Neural progenitor cell (in vitro differentiated cells): ENCODE data around the gene RALGAPA1. TPM values are rescaled to one million over a fixed set of nuclear protein-coding genes. Genes with fewer than 3 reads are reported as not detected.

Source experiments
- DNase-seq: peaks from one replicate; pipeline ENCODE4 v3.0.0-alpha.2; 2016; ENCODE audit warnings: low spot score
- H2AFZ ChIP-seq: fragments of 200-600 bp; sonication (generic); replicated peaks from 2 replicates; pipeline ENCODE4 v1.6.1; 2016; ENCODE audit warnings: antibody characterized with exemption
- H3F3A ChIP-seq: fragments of 200-600 bp; sonication (generic); 2 replicates; pipeline ENCODE4 v1.6.1; 2016; ENCODE audit warnings: antibody characterized with exemption, low read depth
- H3K27ac ChIP-seq: fragments of 200-600 bp; sonication (generic); 2 replicates; pipeline ENCODE4 v1.5.1; 2016; ENCODE audit warnings: mild to moderate bottlenecking
- H3K27me3 ChIP-seq: fragments of 200-600 bp; sonication (generic); 2 replicates; pipeline ENCODE4 v1.6.1; 2016; ENCODE audit warnings: mild to moderate bottlenecking, moderate library complexity
- H3K36me3 ChIP-seq: fragments of 200-600 bp; sonication (generic); 2 replicates; pipeline ENCODE4 v1.5.1; 2016
- H3K4me1 ChIP-seq: fragments of 200-600 bp; sonication (generic); 2 replicates; pipeline ENCODE4 v1.6.1; 2016; ENCODE audit warnings: mixed run types
- H3K4me2 ChIP-seq: fragments of 200-600 bp; sonication (generic); 2 replicates; pipeline ENCODE4 v1.6.1; 2016
- H3K4me3 ChIP-seq: fragments of 200-600 bp; sonication (generic); 2 replicates; pipeline ENCODE4 v1.5.1; 2016
- H3K79me2 ChIP-seq: fragments of 200-600 bp; sonication (generic); 2 replicates; pipeline ENCODE4 v1.6.1; 2016; ENCODE audit warnings: low read depth
- H3K9ac ChIP-seq: fragments of 200-600 bp; sonication (generic); 2 replicates; pipeline ENCODE4 v1.6.1; 2016
- H3K9me3 ChIP-seq: fragments of 200-600 bp; sonication (generic); 2 replicates; pipeline ENCODE4 v1.5.1; 2016; ENCODE audit warnings: low read depth
- H4K20me1 ChIP-seq: fragments of 200-600 bp; sonication (generic); 2 replicates; pipeline ENCODE4 v1.6.1; 2016; ENCODE audit warnings: low read depth
- H3K27ac Mint-ChIP-seq: 3 replicates; pipeline ENCODE4 v1.8.0; 2021; ENCODE audit warnings: mixed read lengths
- H3K27me3 Mint-ChIP-seq: 2 replicates; pipeline ENCODE4 v1.8.0; 2022; ENCODE audit warnings: low read depth, mild to moderate bottlenecking, inconsistent platforms, moderate library complexity, mixed read lengths; ENCODE audit not compliant: insufficient read depth
- H3K36me3 Mint-ChIP-seq: 3 replicates; pipeline ENCODE4 v1.8.0; 2021; ENCODE audit warnings: mixed read lengths
- H3K4me1 Mint-ChIP-seq: 3 replicates; pipeline ENCODE4 v1.8.0; 2021; ENCODE audit warnings: mixed read lengths
- H3K4me3 Mint-ChIP-seq: 3 replicates; pipeline ENCODE4 v1.8.0; 2021; ENCODE audit warnings: mild to moderate bottlenecking, moderate library complexity, mixed read lengths
- H3K9me3 Mint-ChIP-seq: 3 replicates; pipeline ENCODE4 v1.8.0; 2020; ENCODE audit warnings: mixed read lengths
- CTCF ChIP-seq: fragments of 200-600 bp; sonication (generic); IDR thresholded peaks from 2 replicates; pipeline ENCODE4 v1.5.1; 2017; ENCODE audit warnings: antibody characterized with exemption, mild to moderate bottlenecking
- EZH2 ChIP-seq: fragments of 200-600 bp; sonication (generic); IDR thresholded peaks from 2 replicates; pipeline ENCODE4 v1.6.1; 2017; ENCODE audit warnings: antibody characterized with exemption, mild to moderate bottlenecking, moderate library complexity
- EZH2phosphoT487 ChIP-seq: fragments of 200-600 bp; sonication (generic); IDR thresholded peaks from 2 replicates; pipeline ENCODE4 v1.6.1; 2017; ENCODE audit warnings: antibody characterized with exemption
- total RNA-seq: library from RNA; depleted of rRNA; stranded (reverse); fragments of >200 nt; gene quantifications from 2 replicates; pipeline ENCODE4 v1.2.3, GENCODE V29; 2015; ENCODE audit warnings: low replicate concordance

RALGAPA1 gene
- total RNA-seq, 1 donor from 2014 or later, result 31.7 TPM

- H3K27me3 Mint-ChIP-seq, result no peaks in the 10 kb centered on the region
- H3K9ac ChIP-seq, result no peak overlapping the region
- no peaks in the 10 kb centered on the region for H3K79me2 ChIP-seq
- no peak overlapping the region for H3K27ac Mint-ChIP-seq
- no peaks in the 10 kb centered on the region for H3K4me1 Mint-ChIP-seq
- no peaks in the 10 kb centered on the region for H4K20me1 ChIP-seq
- H3K36me3 ChIP-seq, result no peaks in the 10 kb centered on the region
- TF ChIP-seq CTCF (no peak), EZH2phosphoT487 (no peak), EZH2 (no peak)
- H3K27ac ChIP-seq, result no peak overlapping the region
- no peaks in the 10 kb centered on the region for H3K4me1 ChIP-seq
- H3K4me2 ChIP-seq, result no peak overlapping the region
- H3F3A ChIP-seq, result no peaks in the 10 kb centered on the region
- H3K27me3 ChIP-seq, result peaks cover 15% of the 10 kb centered on the region
- DNase-seq, result no peak
- H3K36me3 Mint-ChIP-seq, result no peaks in the 10 kb centered on the region
- no peaks in the 10 kb centered on the region for H3K9me3 ChIP-seq
- peaks cover 2% of the 10 kb centered on the region for H3K9me3 Mint-ChIP-seq
- no peak overlapping the region for H3K4me3 Mint-ChIP-seq
- no peak overlapping the region for H3K4me3 ChIP-seq
- H2AFZ ChIP-seq, result no peak overlapping the region
These were observed 302.2 kb downstream of the RALGAPA1 start for GRCh38 chr14:35506927-35507326.

GRCh38 chr14:35506461-35506860, 302.6 kb downstream of the RALGAPA1 start:
- Mint-ChIP-seq H3K27ac (no peak overlapping the region), H3K27me3 (no peaks in the 10 kb centered on the region), H3K4me3 (no peak overlapping the region), H3K9me3 (peaks cover 2% of the 10 kb centered on the region), H3K4me1 (no peaks in the 10 kb centered on the region), H3K36me3 (no peaks in the 10 kb centered on the region)
- DNase-seq, result no peak
- Histone ChIP-seq H3K9ac (no peak overlapping the region), H3K27ac (no peak overlapping the region), H2AFZ (no peak overlapping the region), H3K4me2 (no peak overlapping the region), H3K36me3 (no peaks in the 10 kb centered on the region), H3K4me1 (no peaks in the 10 kb centered on the region), H3K27me3 (peaks cover 17% of the 10 kb centered on the region), H4K20me1 (no peaks in the 10 kb centered on the region), H3F3A (no peaks in the 10 kb centered on the region), H3K9me3 (no peaks in the 10 kb centered on the region), H3K79me2 (no peaks in the 10 kb centered on the region), H3K4me3 (no peak overlapping the region)
- TF ChIP-seq CTCF (no peak), EZH2 (no peak), EZH2phosphoT487 (no peak)

- H3K36me3 Mint-ChIP-seq, result no peaks in the 10 kb centered on the region
These were observed 304.8 kb downstream of the RALGAPA1 start for GRCh38 chr14:35504260-35504659.

More at GRCh38 chr14:35504260-35504659, 304.8 kb downstream of the RALGAPA1 start:
- H3K9ac ChIP-seq, result no peak overlapping the region
- H3F3A ChIP-seq, result no peaks in the 10 kb centered on the region
- TF ChIP-seq EZH2phosphoT487, result no peak
- no peak for TF ChIP-seq CTCF
- no peak for TF ChIP-seq EZH2
- Mint-ChIP-seq H3K4me3 (no peak overlapping the region), H3K27me3 (no peaks in the 10 kb centered on the region), H3K9me3 (no peaks in the 10 kb centered on the region), H3K4me1 (no peaks in the 10 kb centered on the region), H3K27ac (no peak overlapping the region)
- H3K4me1 ChIP-seq, result no peaks in the 10 kb centered on the region
- no peak overlapping the region for H3K4me2 ChIP-seq
- H2AFZ ChIP-seq, result no peak overlapping the region
- no peaks in the 10 kb centered on the region for H3K9me3 ChIP-seq
- H3K27ac ChIP-seq, result no peak overlapping the region
- H3K4me3 ChIP-seq, result no peak overlapping the region
- H4K20me1 ChIP-seq, result no peaks in the 10 kb centered on the region
- no peak for DNase-seq
- H3K27me3 ChIP-seq, result peaks cover 19% of the 10 kb centered on the region
- H3K79me2 ChIP-seq, result no peaks in the 10 kb centered on the region
- no peaks in the 10 kb centered on the region for H3K36me3 ChIP-seq
